GM18517 (cell line): ENCODE results near the gene ARMC5.
"Not testable (repeated sequence)": the region's sequence is repeated elsewhere in the genome, so short reads cannot be mapped to it uniquely, and the experiment has no call there.

Experiments
- ATAC-seq: cut with Tn5 transposase; IDR thresholded peaks from one replicate; pipeline ENCODE4 v1.9.1; 2021; ENCODE audit warnings: mild to moderate bottlenecking, moderate library complexity; ENCODE audit not compliant: unreplicated experiment

ARMC5 gene

GRCh38 chr16:31458844-31459686, at the start of gene ARMC5:
Gene ARMC5 (plus strand): TSS chr16:31459501. CDS start chr16:31459525, 24 bp downstream.
- ATAC-seq, result peak; percentile 78

- ATAC-seq, result no peak
Measured at GRCh38 chr16:31410082-31410481, 49.2 kb upstream of the ARMC5 start.

DNA sequence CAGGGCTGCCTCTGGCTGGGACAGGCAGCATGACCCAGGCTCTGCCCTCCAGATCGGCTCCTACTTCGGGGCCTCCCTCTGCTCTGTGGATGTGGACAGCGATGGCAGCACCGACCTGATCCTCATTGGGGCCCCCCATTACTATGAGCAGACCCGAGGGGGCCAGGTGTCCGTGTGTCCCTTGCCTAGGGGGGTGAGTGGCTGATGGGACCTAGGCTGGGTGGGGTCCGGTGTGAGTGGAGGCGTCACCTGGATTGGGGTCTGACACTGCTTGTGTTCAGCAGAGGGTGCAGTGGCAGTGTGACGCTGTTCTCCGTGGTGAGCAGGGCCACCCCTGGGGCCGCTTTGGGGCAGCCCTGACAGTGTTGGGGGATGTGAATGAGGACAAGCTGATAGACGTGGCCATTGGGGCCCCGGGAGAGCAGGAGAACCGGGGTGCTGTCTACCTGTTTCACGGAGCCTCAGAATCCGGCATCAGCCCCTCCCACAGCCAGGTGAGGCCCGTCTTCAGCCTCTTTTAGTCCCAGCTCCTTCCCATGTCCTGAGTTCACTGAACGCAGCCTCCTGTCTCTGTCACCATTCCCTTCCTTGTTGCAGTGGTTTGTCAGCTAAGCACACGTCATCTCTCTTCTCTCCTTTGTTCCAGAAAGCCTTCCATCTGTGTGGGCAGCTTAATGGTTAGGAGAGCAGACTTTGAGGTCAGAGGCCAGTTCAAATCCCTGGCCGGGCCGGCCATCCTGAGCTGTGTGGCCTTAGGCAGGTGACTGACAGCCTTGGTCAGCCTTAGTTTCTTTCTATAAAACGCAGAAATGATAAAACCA, 48.1 kb upstream of the ARMC5 start:
- ATAC-seq, result no peak

DNA sequence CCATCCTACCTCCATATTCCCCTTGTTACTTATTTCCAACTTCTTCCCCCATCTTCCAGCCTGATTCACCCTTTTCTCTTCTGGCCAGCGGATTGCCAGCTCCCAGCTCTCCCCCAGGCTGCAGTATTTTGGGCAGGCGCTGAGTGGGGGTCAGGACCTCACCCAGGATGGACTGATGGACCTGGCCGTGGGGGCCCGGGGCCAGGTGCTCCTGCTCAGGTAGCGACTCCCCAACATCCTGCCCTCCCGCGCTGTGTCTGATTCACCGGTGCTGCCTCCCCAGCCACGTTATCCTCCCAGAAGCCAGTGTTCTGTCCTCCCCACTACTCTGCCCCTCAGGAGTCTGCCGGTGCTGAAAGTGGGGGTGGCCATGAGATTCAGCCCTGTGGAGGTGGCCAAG, 46.6 kb upstream of the ARMC5 start:
- ATAC-seq, result no peak

GRCh38 chr16:31413381-31413780, 45.9 kb upstream of the ARMC5 start:
- no peak for ATAC-seq

DNA sequence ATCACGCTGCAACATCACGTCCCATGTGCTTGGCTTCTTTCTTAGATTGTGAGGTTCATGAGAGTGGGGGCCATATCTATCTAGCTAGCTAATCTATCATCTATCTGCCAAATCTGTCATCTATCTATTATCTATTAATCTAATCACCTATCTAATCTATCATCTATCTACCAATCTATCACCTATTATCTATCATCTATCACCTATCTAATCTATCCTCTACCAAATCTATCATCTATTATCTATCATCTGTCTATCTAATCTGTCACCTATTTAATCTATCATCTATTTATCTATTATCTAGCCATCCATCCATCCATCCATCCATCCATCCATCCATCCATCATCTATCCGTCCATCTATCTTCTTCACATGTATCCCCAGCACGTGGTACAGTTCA, 45.4 kb upstream of the ARMC5 start:
- no peak for ATAC-seq

- no peak for ATAC-seq
Measured at GRCh38 chr16:31414706-31415105, 44.6 kb upstream of the ARMC5 start.

DNA sequence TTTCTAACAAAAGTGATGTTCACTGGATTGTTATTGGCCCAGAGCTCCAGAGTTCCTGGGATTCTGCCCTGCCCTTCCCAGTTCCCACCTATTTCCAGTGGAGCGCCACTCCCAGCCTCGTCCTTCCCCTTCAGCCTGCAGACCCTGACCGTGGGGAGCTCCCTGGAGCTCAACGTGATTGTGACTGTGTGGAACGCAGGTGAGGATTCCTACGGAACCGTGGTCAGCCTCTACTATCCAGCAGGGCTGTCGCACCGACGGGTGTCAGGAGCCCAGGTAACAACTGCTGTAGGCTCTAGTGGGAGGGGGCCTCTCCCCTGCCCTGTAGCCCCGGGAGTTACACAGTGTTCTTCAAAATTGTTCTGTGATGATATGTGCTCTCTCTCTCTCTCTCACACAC, 42.9 kb upstream of the ARMC5 start:
- no peak for ATAC-seq

GRCh38 chr16:31417036-31417435, 42.3 kb upstream of the ARMC5 start:
- not testable (repeated sequence) for ATAC-seq

DNA sequence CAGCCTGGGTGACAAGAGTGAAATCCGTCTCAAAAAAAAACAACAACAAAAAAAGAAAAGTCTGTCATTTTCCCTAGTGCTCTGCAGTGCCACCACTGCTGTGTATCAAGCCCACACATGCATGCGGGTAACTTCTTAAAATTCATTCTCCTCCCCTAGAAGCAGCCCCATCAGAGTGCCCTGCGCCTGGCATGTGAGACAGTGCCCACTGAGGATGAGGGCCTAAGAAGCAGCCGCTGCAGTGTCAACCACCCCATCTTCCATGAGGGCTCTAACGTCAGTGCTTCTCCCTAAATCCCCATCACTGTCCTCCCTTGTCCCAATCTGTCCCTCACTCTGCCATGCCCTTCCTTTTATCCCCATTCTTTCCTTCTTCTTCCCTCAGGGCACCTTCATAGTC, 41.4 kb upstream of the ARMC5 start:
- ATAC-seq, result no peak

- ATAC-seq, result no peak
Measured at GRCh38 chr16:31420037-31420436, 39.3 kb upstream of the ARMC5 start.

GRCh38 chr16:31421587-31421986, 37.7 kb upstream of the ARMC5 start:
- ATAC-seq, result no peak

DNA sequence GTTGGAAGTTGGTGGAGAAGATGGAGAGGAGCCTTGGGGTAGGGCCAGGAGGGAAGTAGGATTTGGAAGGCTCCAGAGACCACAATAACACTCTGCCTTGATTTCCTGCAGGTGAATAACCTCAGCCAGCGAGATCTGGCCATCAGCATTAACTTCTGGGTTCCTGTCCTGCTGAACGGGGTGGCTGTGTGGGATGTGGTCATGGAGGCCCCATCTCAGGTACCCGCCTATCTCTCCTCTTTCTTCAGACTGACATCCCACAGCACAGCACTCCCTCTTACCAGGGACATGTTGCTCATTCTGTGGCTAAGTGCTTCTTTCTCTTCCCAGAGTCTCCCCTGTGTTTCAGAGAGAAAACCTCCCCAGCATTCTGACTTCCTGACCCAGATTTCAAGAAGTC, 36.1 kb upstream of the ARMC5 start:
- no peak for ATAC-seq

DNA sequence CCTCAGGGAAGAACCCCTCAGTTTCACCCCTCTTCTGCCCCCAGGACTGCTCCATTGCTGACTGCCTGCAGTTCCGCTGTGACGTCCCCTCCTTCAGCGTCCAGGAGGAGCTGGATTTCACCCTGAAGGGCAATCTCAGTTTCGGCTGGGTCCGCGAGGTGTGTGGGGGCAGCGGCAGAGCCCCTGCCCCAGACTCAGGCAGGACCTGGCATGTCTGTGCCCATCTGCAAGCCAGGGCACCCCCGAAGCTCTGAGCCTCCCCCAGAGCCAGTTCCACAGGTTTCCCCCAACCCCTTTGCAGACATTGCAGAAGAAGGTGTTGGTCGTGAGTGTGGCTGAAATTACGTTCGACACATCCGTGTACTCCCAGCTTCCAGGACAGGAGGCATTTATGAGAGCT, 35.5 kb upstream of the ARMC5 start:
- ATAC-seq, result no peak

GRCh38 chr16:31427441-31428278, 31.6 kb upstream of the ARMC5 start:
- no peak for ATAC-seq

- no peak for ATAC-seq
Measured at GRCh38 chr16:31428279-31428597, 31.1 kb upstream of the ARMC5 start, which contains the start of gene COX6A2. Gene COX6A2 (minus strand): TSS chr16:31428360. CDS start chr16:31428325, 35 bp downstream.

GRCh38 chr16:31428638-31429247, 30.6 kb upstream of the ARMC5 start:
- ATAC-seq, result no peak

GRCh38 chr16:31429314-31429713, 30.0 kb upstream of the ARMC5 start:
- ATAC-seq, result no peak

- ATAC-seq, result no peak
Measured at GRCh38 chr16:31429796-31430195, 29.5 kb upstream of the ARMC5 start.

DNA sequence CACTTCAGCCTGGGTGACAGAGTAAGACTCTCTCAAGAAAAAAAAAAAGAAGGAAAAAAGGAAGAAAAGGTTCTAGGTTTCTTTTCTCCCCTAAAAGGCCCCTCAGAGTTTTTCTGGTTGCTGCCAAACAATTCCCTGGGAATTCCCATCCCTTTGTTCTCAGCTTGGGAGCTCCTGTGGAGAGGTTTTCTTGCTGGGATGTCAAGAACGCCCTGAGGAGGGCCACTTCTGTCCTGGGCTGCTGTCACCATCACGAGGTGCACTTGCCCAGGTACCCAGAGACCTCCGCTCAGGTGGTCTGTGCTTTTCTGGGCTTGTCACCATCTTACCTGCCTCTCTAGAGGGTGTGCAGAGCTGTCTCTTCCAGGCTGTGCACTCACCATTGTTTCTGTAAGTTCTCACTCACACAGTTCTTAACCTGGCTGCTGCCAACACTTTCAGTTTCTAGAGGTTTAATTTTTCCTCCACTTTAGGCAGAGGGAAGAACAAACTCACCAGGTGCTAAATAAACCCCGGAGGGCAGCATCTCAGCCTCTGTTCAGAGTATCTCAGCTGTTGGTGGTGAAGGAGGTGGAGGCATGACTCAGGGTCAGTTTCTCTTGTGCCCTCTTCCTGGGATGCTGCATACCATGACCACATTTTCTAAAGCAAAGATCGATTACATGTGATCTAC, 28.8 kb upstream of the ARMC5 start:
- no peak for ATAC-seq
